ENCODE measurements around the gene SYTL3.

The SYTL3 gene

DNA sequence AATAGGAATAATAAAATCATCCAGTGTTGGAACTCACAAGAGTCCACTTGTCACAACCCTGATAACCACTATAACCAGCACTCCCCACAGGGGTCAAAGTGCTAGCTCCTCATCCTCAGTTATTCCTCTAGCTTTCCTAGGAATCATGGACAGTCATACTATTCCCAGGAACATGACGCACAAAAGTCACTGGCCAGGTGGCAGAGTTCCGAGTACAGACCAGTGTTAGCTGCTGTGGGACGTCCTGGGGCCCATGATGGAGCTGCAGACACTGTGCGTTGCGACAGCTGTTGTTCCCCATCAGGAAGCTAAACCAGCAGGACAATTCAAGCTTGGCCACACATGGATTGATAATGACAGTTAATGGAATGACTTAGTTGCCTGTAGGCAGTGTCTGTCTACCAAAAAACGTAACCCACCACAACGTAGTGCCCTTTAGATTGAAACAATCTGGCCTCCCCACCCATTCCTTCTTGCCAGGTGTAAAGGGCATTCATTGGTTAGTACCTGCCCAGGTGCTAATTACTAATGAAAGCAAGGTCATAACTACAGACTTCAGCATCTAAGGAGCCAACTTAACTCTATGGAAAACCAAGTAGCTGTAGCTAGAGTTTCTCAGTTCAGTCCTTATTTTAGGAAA lies 151.9 kb downstream of the SYTL3 start:
- no peaks in the 10 kb centered on the region for H3K36me3 ChIP-seq (ENCODE audit: insufficient read depth, low read length)

GRCh38 chr6:158803733-158804143 lies 153.9 kb downstream of the SYTL3 start:
- peaks cover 85% of the 10 kb centered on the region for H3K79me2 ChIP-seq (ENCODE audit: insufficient read depth, low read length)
- H3K9me3 ChIP-seq (ENCODE audit: insufficient read depth, low read depth, low read length), result no peaks in the 10 kb centered on the region
- peaks cover 82% of the 10 kb centered on the region for H3K4me1 ChIP-seq (ENCODE audit: insufficient read depth, low read length, poor library complexity, severe bottlenecking)
- no peaks in the 10 kb centered on the region for H3K9me2 ChIP-seq (replicated peaks; ENCODE audit: low read depth, low read length)
- H3K36me3 ChIP-seq (ENCODE audit: insufficient read depth, low read length), result peaks cover 10% of the 10 kb centered on the region; the same call in 1 of the 2 replicates
- peak overlapping the region; percentile 53 for H3K9ac ChIP-seq (ENCODE audit: low read depth, low read length, poor library complexity, severe bottlenecking)
- peaks cover 58% of the 10 kb centered on the region for H4K20me1 ChIP-seq (ENCODE audit: insufficient read depth, low read length, poor library complexity, severe bottlenecking)
- H3K27me3 ChIP-seq (ENCODE audit: insufficient read depth, low read length, poor library complexity, severe bottlenecking), result no peaks in the 10 kb centered on the region
- H3F3A ChIP-seq (ENCODE audit: low read depth), result peaks cover 17% of the 10 kb centered on the region
- peak overlapping the region; percentile 70 for H3K4me3 ChIP-seq (ENCODE audit: low read length, poor library complexity, severe bottlenecking)
- no peak overlapping the region for H2AFZ ChIP-seq (ENCODE audit: low read length)
- H3K4me2 ChIP-seq (ENCODE audit: low read depth, low read length, poor library complexity, severe bottlenecking), result peak overlapping the region; percentile 98
- no peak for TF ChIP-seq EZH2phosphoT487 (IDR thresholded peaks at IDR 0.05; ENCODE audit: borderline replicate concordance)
- TF ChIP-seq, protein P1, sequence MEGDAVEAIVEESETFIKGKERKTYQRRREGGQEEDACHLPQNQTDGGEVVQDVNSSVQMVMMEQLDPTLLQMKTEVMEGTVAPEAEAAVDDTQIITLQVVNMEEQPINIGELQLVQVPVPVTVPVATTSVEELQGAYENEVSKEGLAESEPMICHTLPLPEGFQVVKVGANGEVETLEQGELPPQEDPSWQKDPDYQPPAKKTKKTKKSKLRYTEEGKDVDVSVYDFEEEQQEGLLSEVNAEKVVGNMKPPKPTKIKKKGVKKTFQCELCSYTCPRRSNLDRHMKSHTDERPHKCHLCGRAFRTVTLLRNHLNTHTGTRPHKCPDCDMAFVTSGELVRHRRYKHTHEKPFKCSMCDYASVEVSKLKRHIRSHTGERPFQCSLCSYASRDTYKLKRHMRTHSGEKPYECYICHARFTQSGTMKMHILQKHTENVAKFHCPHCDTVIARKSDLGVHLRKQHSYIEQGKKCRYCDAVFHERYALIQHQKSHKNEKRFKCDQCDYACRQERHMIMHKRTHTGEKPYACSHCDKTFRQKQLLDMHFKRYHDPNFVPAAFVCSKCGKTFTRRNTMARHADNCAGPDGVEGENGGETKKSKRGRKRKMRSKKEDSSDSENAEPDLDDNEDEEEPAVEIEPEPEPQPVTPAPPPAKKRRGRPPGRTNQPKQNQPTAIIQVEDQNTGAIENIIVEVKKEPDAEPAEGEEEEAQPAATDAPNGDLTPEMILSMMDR (conservative IDR thresholded peaks at IDR 0.05; ENCODE audit: low read length), result no peak

More for the DNA sequence above, 151.9 kb downstream of the SYTL3 start:
- Histone ChIP-seq H3K27me3 (ENCODE audit: insufficient read depth, low read length, poor library complexity, severe bottlenecking) (no peaks in the 10 kb centered on the region), H3K9me2 (replicated peaks; ENCODE audit: low read depth, low read length) (no peaks in the 10 kb centered on the region), H3K9ac (ENCODE audit: low read depth, low read length, poor library complexity, severe bottlenecking) (no peak overlapping the region), H2AFZ (ENCODE audit: low read length) (no peak overlapping the region), H3K79me2 (ENCODE audit: insufficient read depth, low read length) (peaks cover 85% of the 10 kb centered on the region), H3K4me2 (ENCODE audit: low read depth, low read length, poor library complexity, severe bottlenecking) (no peak overlapping the region), H3K4me1 (ENCODE audit: insufficient read depth, low read length, poor library complexity, severe bottlenecking) (peaks cover 79% of the 10 kb centered on the region), H3K9me3 (ENCODE audit: insufficient read depth, low read depth, low read length) (no peaks in the 10 kb centered on the region), H3F3A (ENCODE audit: low read depth) (peaks cover 17% of the 10 kb centered on the region), H4K20me1 (ENCODE audit: insufficient read depth, low read length, poor library complexity, severe bottlenecking) (peaks cover 65% of the 10 kb centered on the region), H3K4me3 (ENCODE audit: low read length, poor library complexity, severe bottlenecking) (no peak overlapping the region)
- no peak for TF ChIP-seq EZH2phosphoT487 (IDR thresholded peaks at IDR 0.05; ENCODE audit: borderline replicate concordance)
- TF ChIP-seq, protein P1 (conservative IDR thresholded peaks at IDR 0.05; ENCODE audit: low read length), result no peak

DNA sequence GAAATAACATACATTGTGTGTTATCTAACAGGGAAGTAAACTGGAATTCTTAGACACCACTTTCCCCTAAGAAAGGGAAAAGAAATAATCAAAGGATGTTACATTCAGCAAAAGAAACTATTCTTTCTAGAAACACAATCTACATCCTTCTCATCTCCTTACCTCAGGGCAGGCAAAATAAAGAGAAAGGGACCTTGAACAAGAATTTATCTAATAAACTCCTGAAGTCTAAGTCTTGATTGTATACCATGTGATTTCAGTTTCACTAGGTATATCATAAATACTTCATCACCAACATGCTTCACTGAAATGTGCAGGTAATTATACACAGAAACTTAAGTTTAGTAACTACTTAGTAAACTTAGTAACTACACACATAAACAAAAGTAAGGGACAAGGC lies 154.4 kb downstream of the SYTL3 start:
- Histone ChIP-seq H2AFZ (ENCODE audit: low read length) (no peak overlapping the region), H3K4me3 (ENCODE audit: low read length, poor library complexity, severe bottlenecking) (peak overlapping the region; percentile 70), H3F3A (ENCODE audit: low read depth) (peaks cover 14% of the 10 kb centered on the region), H3K9ac (ENCODE audit: low read depth, low read length, poor library complexity, severe bottlenecking) (peak overlapping the region; percentile 53), H3K27me3 (ENCODE audit: insufficient read depth, low read length, poor library complexity, severe bottlenecking) (no peaks in the 10 kb centered on the region), H3K9me3 (ENCODE audit: insufficient read depth, low read depth, low read length) (no peaks in the 10 kb centered on the region), H3K9me2 (replicated peaks; ENCODE audit: low read depth, low read length) (no peaks in the 10 kb centered on the region), H3K79me2 (ENCODE audit: insufficient read depth, low read length) (peaks cover 85% of the 10 kb centered on the region), H3K36me3 (ENCODE audit: insufficient read depth, low read length) (peaks cover 10% of the 10 kb centered on the region; the same call in 1 of the 2 replicates), H3K4me1 (ENCODE audit: insufficient read depth, low read length, poor library complexity, severe bottlenecking) (peaks cover 82% of the 10 kb centered on the region), H4K20me1 (ENCODE audit: insufficient read depth, low read length, poor library complexity, severe bottlenecking) (peaks cover 53% of the 10 kb centered on the region), H3K4me2 (ENCODE audit: low read depth, low read length, poor library complexity, severe bottlenecking) (peak overlapping the region; percentile 98)
- TF ChIP-seq, protein P1 (conservative IDR thresholded peaks at IDR 0.05; ENCODE audit: low read length), result no peak
- no peak for TF ChIP-seq EZH2phosphoT487 (IDR thresholded peaks at IDR 0.05; ENCODE audit: borderline replicate concordance)
